Activated T-helper 9 cell treated with anti-CD3 and anti-CD28 coated beads, Interleukin-2, amount 50 U/mL, for 16 hours (primary cell): ENCODE measurements around the gene SMAD9.
"Not testable (repeated sequence)": the region's sequence is repeated elsewhere in the genome, so short reads cannot be mapped to it uniquely, and the experiment has no call there.

Source experiments
- DNase-seq: peaks from one replicate; pipeline ENCODE4 v3.0.0-alpha.2; 2020; ENCODE audit warnings: low read depth

SMAD9 gene

GRCh38 chr13:36910545-36910944, 9.5 kb downstream of the SMAD9 start:
- no peak for DNase-seq

- no peak for DNase-seq
Observed at GRCh38 chr13:36907821-36908220, 12.2 kb downstream of the SMAD9 start.

DNA sequence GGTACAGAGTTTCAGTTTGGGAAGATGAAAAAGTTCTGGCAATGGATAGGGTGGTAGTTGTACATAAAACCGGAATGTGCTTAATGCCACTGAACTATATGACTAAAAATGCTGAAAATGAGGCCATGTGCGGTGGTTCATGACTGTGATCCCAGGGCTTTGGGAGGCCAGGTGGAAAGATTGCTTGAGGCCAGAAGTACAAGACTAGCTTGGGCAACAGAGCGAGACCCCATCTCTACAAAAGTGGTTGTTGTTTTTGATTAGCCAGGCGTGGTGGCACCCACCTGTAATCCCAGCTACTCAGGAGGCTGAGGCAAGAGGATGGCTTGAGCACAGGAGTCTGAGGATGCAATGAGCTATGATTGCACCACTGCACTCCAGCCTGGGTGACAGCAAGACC, 12.8 kb downstream of the SMAD9 start:
- DNase-seq: no peak

DNA sequence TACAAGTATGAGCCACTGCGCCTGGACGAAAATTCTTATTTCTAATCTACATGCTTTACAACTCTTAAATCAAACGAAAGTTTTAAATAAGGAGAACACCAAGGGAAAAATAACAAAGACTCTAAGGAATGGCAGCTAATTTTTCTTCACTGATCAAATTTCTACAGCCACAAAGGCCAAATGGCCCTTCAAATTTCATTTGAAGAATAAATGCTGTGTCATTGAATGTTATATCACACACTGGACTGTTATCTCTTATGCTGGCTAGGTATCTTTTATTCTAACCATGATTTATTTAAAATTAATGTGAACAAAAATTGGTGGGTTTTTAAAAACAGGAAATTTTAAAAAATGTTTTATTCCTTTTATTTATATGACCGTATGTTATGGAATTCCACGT, 14.1 kb downstream of the SMAD9 start:
- DNase-seq: no peak

- DNase-seq: no peak
Observed at GRCh38 chr13:36903925-36904595, 16.0 kb downstream of the SMAD9 start.

- no peak for DNase-seq
Observed at GRCh38 chr13:36897054-36897616, 22.9 kb downstream of the SMAD9 start.

- DNase-seq: no peak
Observed at GRCh38 chr13:36891752-36892151, 28.3 kb downstream of the SMAD9 start.

GRCh38 chr13:36888645-36889044, 31.4 kb downstream of the SMAD9 start:
- no peak for DNase-seq

DNA sequence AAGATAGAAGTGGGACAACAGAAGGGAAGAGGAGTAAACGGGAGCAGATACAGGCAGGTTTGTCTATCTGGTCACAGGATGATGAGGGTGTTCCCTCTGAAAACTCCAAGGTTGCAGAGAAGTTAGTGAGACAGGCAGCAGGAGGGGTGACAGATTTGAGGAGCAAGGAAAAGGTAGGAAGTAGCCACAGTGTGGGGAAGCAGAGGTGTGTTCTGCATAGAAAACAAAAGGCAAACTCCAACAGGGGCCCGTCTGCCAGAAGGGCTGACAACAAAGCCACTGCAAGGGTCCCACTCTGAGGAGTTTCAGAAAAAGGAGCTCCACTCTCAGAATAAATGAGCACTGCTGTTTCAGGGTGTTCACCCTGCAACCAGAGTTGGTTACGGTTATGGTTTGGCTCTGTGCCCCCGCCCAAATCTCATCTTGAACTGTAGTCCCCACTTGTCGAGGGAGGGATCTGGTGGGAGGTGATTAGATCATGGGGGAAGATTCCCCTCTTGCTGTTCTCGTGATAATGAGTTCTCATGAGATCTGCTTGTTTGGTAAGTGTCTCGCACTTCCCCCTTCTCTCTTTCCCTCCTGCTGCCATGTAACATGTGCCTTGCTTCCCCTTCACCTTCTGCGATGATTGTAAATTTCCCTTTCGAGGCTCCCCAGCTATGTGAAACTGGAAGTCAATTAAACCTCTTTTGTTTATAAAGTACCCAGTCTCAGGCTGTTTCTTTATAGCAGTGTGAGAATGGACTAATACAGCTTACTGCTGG, 32.1 kb downstream of the SMAD9 start:
- DNase-seq: no peak

GRCh38 chr13:36885901-36886300, 34.1 kb downstream of the SMAD9 start:
- DNase-seq: no peak

DNA sequence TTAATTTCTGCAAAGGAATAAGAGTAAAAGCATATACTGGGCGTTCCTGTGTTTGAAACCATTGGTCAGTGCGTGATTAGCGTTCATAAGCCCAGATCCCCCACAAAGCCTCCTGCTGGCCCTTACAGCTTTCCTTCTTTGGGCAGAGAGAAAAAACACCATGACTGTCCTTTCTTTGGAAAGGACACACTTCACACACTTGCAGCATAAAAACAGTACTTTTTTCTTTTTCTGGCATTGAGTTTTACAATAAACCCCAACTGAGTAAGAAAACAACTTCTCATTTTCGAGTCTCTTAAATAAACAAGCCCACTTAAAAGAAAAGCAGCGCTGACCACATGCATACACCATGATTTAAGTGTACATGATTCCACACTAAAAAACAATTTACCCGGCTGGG, 35.8 kb downstream of the SMAD9 start:
- DNase-seq: no peak

GRCh38 chr13:36883824-36884223, 36.2 kb downstream of the SMAD9 start:
- no peak for DNase-seq

- DNase-seq: not testable (repeated sequence)
Observed at GRCh38 chr13:36883392-36883791, 36.6 kb downstream of the SMAD9 start.

- DNase-seq: no peak
Observed at GRCh38 chr13:36882829-36883390, 37.1 kb downstream of the SMAD9 start.

DNA sequence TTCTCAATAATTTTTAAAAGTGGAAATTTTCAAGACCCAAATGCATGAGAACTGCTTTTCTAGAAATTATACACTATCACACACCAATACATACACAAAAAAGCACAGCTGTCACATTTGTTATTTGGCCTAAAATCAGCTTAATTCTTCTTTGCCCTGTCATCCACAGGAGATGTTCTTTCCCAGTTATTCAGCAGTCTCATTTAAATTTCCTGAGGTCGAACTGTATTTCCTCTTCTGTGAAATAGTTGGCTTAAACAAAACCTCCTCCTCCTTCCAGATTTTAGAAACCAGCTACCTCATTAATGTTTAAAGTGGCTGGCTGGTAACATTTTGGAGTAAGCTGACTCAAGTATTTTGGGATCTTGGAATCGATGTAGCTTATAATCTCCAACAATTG, 39.1 kb downstream of the SMAD9 start:
- no peak for DNase-seq

DNA sequence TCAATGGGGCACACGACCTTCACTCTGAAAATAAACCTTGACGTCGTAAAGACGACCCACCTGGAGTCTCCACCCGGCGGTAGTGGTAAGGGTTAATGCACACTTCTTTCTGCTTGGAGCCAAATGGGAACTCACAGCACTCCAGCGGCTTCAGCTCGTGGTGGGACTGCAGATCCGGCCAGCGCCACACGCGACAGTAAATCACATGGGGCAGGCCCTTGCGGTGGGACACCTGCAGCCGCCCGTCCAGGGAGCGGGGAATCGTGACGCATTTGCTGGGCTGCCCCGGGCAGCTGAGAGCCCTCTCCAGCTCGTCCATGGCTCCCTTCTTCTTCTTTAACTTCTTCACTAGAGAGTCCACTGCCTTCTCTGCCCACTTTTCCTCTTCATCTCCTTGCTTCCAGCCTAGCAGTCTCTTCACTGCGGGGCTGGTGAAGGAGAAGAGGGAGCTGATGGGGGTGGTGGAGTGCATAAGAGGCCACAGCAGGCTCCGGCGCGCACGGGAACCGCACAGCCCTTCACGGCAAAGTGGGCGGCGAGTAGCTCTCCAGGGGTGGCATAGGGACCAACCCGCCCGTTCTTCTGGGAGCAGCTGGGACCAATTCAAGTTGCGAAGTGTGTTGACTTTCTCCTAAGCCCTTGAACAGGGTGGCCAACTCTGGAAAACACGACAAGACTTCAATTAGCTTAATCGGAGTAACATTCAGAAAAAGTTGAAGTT, 40.7 kb downstream of the SMAD9 start:
- no peak for DNase-seq

DNA sequence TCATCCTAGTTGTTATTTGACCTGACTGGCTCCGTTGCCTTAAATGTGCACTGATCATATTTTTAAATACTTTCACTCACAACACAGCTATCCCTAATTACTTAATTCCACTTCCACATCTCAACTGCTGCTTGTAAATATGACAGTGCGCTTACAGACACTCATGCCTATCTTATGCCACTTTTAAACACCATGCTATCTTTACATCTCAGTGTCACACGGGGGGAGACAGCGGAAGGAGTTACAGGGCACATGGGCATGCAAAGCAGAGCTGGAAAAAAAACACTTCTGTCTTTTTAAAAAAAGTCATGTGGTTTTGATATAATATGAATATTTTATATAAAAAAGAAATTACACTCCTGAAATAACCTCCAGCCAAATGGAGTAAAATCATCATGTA, 44.1 kb downstream of the SMAD9 start:
- DNase-seq: no peak

GRCh38 chr13:36875431-36875830, 44.6 kb downstream of the SMAD9 start:
- no peak for DNase-seq

DNA sequence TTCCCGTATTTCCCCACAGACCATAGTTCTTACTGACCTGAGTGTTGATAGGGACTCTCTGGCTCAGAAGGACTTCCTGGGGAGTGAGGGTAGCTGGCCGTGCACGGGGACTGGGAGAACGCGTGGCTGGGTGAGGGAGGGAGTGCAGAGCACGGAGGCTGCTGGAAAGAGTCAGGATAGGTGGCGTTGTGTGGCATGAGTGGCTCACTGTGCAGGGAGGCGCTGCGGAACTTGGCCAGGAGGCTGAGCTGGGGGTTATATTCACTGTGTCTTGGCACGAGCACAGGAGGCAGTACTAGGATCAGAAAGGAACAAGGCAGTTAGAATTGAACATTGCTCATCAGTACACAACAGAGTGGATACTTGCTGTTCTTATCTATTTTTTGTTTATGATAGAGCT, 47.4 kb downstream of the SMAD9 start:
- no peak for DNase-seq

GRCh38 chr13:36870050-36870692, 49.9 kb downstream of the SMAD9 start:
- DNase-seq: no peak

DNA sequence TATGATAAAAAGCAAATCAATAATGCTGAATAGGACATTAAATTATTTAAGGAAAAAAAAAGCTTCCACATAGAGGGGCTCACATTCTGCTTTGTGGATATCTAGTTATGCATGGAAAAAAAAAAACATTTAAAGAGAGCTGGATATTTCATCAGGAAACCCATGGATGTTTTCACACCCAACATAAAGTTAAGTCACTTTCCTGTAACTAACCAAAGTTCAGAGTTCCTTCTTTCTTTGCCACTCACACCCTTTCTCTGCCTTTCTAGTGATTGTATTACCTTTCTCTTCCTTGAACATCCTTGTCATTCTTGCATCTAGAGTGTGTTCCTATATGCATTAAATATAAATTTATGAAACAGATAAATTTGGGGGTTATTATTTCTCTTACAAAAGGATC, 53.8 kb downstream of the SMAD9 start:
- DNase-seq: no peak

GRCh38 chr13:36865265-36865664, 54.8 kb downstream of the SMAD9 start:
- DNase-seq: no peak
